ENCODE results near the gene MFSD11.
"Not testable (repeated sequence)": the region's sequence is repeated elsewhere in the genome, so short reads cannot be mapped to it uniquely, and the experiment has no call there.

MFSD11 gene

GRCh38 chr17:76752006-76752405 lies 14.1 kb downstream of the MFSD11 start:
- DNase-seq, result no peak

GRCh38 chr17:76753061-76753961 lies 15.4 kb downstream of the MFSD11 start:
- DNase-seq, result no peak

GRCh38 chr17:76755285-76755684 lies 17.4 kb downstream of the MFSD11 start:
- peak; percentile 40 for DNase-seq

GRCh38 chr17:76757256-76757655 lies 19.3 kb downstream of the MFSD11 start:
- DNase-seq, result no peak

GRCh38 chr17:76758570-76758969 lies 20.7 kb downstream of the MFSD11 start:
- DNase-seq, result no peak

GRCh38 chr17:76772842-76773525 lies 35.1 kb downstream of the MFSD11 start:
- DNase-seq, result peak; percentile 69

- no peak for DNase-seq
These were observed 37.2 kb downstream of the MFSD11 start for GRCh38 chr17:76775021-76775600.

GRCh38 chr17:76781056-76781982 lies 43.4 kb downstream of the MFSD11 start:
- DNase-seq, result no peak

- DNase-seq, result no peak
These were observed 45.2 kb downstream of the MFSD11 start for GRCh38 chr17:76783146-76783545.

- no peak for DNase-seq
These were observed 47.0 kb downstream of the MFSD11 start for GRCh38 chr17:76784926-76785325.

GRCh38 chr17:76787866-76788265 lies 49.9 kb downstream of the MFSD11 start:
- DNase-seq, result not testable (repeated sequence)

GRCh38 chr17:76789235-76789788 lies 51.4 kb downstream of the MFSD11 start:
- no peak for DNase-seq

GRCh38 chr17:76791053-76791980 lies 53.4 kb downstream of the MFSD11 start:
- peak; percentile 29 for DNase-seq

- DNase-seq, result no peak
These were observed 54.4 kb downstream of the MFSD11 start for GRCh38 chr17:76792348-76792747.

GRCh38 chr17:76793775-76794174 lies 55.9 kb downstream of the MFSD11 start:
- peak; percentile 59 for DNase-seq

- no peak for DNase-seq
These were observed 58.2 kb downstream of the MFSD11 start for GRCh38 chr17:76796081-76796480.

GRCh38 chr17:76797241-76797840 lies 59.4 kb downstream of the MFSD11 start:
- DNase-seq, result no peak

GRCh38 chr17:76801706-76802105 lies 63.8 kb downstream of the MFSD11 start:
- DNase-seq, result no peak

GRCh38 chr17:76805319-76805718 lies 67.4 kb downstream of the MFSD11 start:
- DNase-seq, result no peak

- DNase-seq, result not testable (repeated sequence)
These were observed 68.2 kb downstream of the MFSD11 start for GRCh38 chr17:76806151-76806550.

- not testable (repeated sequence) for DNase-seq
These were observed 68.8 kb downstream of the MFSD11 start for GRCh38 chr17:76806767-76807166.
